HCT116 (cell line): Measurements from ENCODE around the gene MYCN. TPM values are rescaled to one million over a fixed set of nuclear protein-coding genes. Genes with fewer than 3 reads are reported as not detected.

Experiments
- ATAC-seq: fragments of 200-7000 bp; cut with Tn5 transposase; 2 replicates; pipeline ENCODE4 v1.9.1; 2020; ENCODE audit warnings: mild to moderate bottlenecking, moderate library complexity
- BruUV-seq: library from RNA; stranded (reverse); fragments of 400-500 nt; replicated peaks from 2 replicates; lab custom pipeline; 2021; lab: Mats Ljungman, UMichigan
- CTCF ChIA-PET: fragments of 300-600 bp; sonication (Branson Sonifier 250); formaldehyde crosslinking; loops from one replicate; lab custom pipeline; 2021; ENCODE audit warnings: antibody characterized with exemption; lab: Charles Lee
- POLR2A ChIA-PET: fragments of 300-600, 350-600 bp; sonication (Branson Sonifier 250); formaldehyde crosslinking; loops from one replicate; lab custom pipeline; 2021; ENCODE audit warnings: antibody characterized with exemption; lab: Charles Lee
- RAD21 ChIA-PET, 2 experiments: fragments of 300-600 bp; sonication (Branson Sonifier 250); formaldehyde crosslinking; loops; one replicate each; lab custom pipeline; 2023; ENCODE audit warnings: low total read pairs in 2 of 2; ENCODE audit not compliant: uncharacterized antibody in 2 of 2, unreplicated experiment in 2 of 2, low non-redundant PET in 1 of 2; lab: Charles Lee
- DNase-seq: peaks from one replicate; pipeline ENCODE4 v3.0.0-alpha.2; 2010; ENCODE audit warnings: low read depth, low spot score
- H2AFZ ChIP-seq: fragments of 200-600 bp; shearing (Covaris generic), sonication (generic); 2 replicates; pipeline ENCODE4 v1.6.1; 2017; ENCODE audit warnings: low read depth, mixed run types, mixed read lengths, antibody characterized with exemption, low read length; ENCODE audit not compliant: poor library complexity, severe bottlenecking
- H3K27ac ChIP-seq: 2 replicates; pipeline ENCODE4 v1.5.1; 2012; ENCODE audit warnings: low read depth, low read length
- H3K27me3 ChIP-seq: fragments of 200-600 bp; sonication (generic); 2 replicates; pipeline ENCODE4 v1.6.1; 2016; ENCODE audit warnings: mixed run types, low read length, mixed read lengths; ENCODE audit not compliant: insufficient read depth
- H3K36me3 ChIP-seq, 2 experiments: fragments of 200-500 bp in 1 of 2; fragments of 200-600 bp in 1 of 2; sonication (Bioruptor generic) in 1 of 2; sonication (generic) in 1 of 2; 2 replicates each; pipeline versions ENCODE4 v1.5.1 to v1.6.1; 2014 to 2016; ENCODE audit warnings: low read length in 2 of 2, inconsistent platforms in 1 of 2, mixed read lengths in 1 of 2, mixed run types in 1 of 2; ENCODE audit not compliant: insufficient read depth in 2 of 2, control insufficient read depth in 1 of 2
- H3K4me1 ChIP-seq, 2 experiments: fragments of 200-600 bp in 1 of 2; sonication (generic) in 1 of 2; 2 replicates each; pipeline versions ENCODE4 v1.5.1 to v1.6.1; 2012 to 2017; ENCODE audit warnings: low read length in 2 of 2, inconsistent platforms in 1 of 2, mild to moderate bottlenecking in 1 of 2, mixed read lengths in 1 of 2, mixed run types in 1 of 2, moderate library complexity in 1 of 2; ENCODE audit not compliant: insufficient read depth in 2 of 2, control insufficient read depth in 1 of 2
- H3K4me2 ChIP-seq: fragments of 200-600 bp; sonication (generic); 2 replicates; pipeline ENCODE4 v1.6.1; 2017; ENCODE audit warnings: mixed run types, low read length, mixed read lengths
- H3K4me3 ChIP-seq, 2 experiments: fragments of 200-600 bp in 1 of 2; sonication (generic) in 1 of 2; replicated peaks in 1 of 2; 2 replicates each; pipeline ENCODE4 v1.5.1; 2011 to 2016; ENCODE audit warnings: low read length in 2 of 2, control low read depth in 1 of 2, low read depth in 1 of 2, mild to moderate bottlenecking in 1 of 2, mixed read lengths in 1 of 2, mixed run types in 1 of 2
- H3K79me2 ChIP-seq: fragments of 200-600 bp; sonication (generic); 2 replicates; pipeline ENCODE4 v1.6.1; 2017; ENCODE audit warnings: mild to moderate bottlenecking, mixed run types, low read length, moderate library complexity, mixed read lengths; ENCODE audit not compliant: insufficient read depth
- H3K9ac ChIP-seq: fragments of 200-600 bp; sonication (generic); 2 replicates; pipeline ENCODE4 v1.6.1; 2016; ENCODE audit warnings: low read length, mixed read lengths
- H3K9me2 ChIP-seq: fragments of 200-600 bp; sonication (generic), shearing (Covaris generic); 2 replicates; pipeline ENCODE4 v1.6.1; 2017; ENCODE audit warnings: mixed run types, mild to moderate bottlenecking, moderate library complexity; ENCODE audit not compliant: insufficient read depth
- H3K9me3 ChIP-seq, 2 experiments: fragments of 200-500 bp in 1 of 2; fragments of 200-600 bp in 1 of 2; sonication (Bioruptor generic) in 1 of 2; sonication (generic) in 1 of 2; 2 replicates each; pipeline ENCODE4 v1.6.1; 2014 to 2017; ENCODE audit warnings: low read length in 2 of 2, mixed read lengths in 2 of 2, inconsistent platforms in 1 of 2, low read depth in 1 of 2, mild to moderate bottlenecking in 1 of 2, mixed run types in 1 of 2, moderate library complexity in 1 of 2; ENCODE audit not compliant: control insufficient read depth in 1 of 2, insufficient read depth in 1 of 2
- H4K20me1 ChIP-seq: fragments of 200-600 bp; sonication (generic), shearing (Covaris generic); 2 replicates; pipeline ENCODE4 v1.6.1; 2017; ENCODE audit warnings: mixed run types, mild to moderate bottlenecking, moderate library complexity; ENCODE audit not compliant: insufficient read depth
- ATF3 ChIP-seq: IDR thresholded peaks from 2 replicates; pipeline ENCODE4 v1.6.1; 2012
- CBX3 ChIP-seq: IDR thresholded peaks from 2 replicates; pipeline ENCODE4 v1.6.1; 2012; ENCODE audit warnings: low read depth
- EZH2 ChIP-seq: fragments of 200-600 bp; sonication (generic); IDR thresholded peaks from 2 replicates; pipeline ENCODE4 v1.6.1; 2017; ENCODE audit warnings: antibody characterized with exemption, mixed run types
- FOSL1 ChIP-seq: IDR thresholded peaks from 2 replicates; pipeline ENCODE4 v1.6.1; 2012; ENCODE audit warnings: low read depth
- POLR2A ChIP-seq: IDR thresholded peaks from 2 replicates; pipeline ENCODE4 v1.7.0; 2011; ENCODE audit warnings: borderline replicate concordance; ENCODE audit not compliant: insufficient read depth, insufficient read length; ENCODE audit errors: extremely low read depth
- RAD21 ChIP-seq: IDR thresholded peaks from 2 replicates; pipeline ENCODE4 v1.6.1; 2012; ENCODE audit warnings: low read depth, mild to moderate bottlenecking
- REST ChIP-seq: IDR thresholded peaks from 2 replicates; pipeline ENCODE4 v1.6.1; 2012; ENCODE audit warnings: low read depth
- SIN3A ChIP-seq: IDR thresholded peaks from 2 replicates; pipeline ENCODE4 v1.6.1; 2012; ENCODE audit warnings: low read depth
- intact Hi-C: fragments of 100-400 bp; cut with micrococcal nuclease; formaldehyde crosslinking; loops from 2 replicates; pipeline ENCODE4 v1.10.0; 2022
- total RNA-seq: library from RNA; stranded (reverse); gene quantifications from one replicate; pipeline ENCODE4 v1.2.1, GENCODE V29; 2021; ENCODE audit not compliant: unreplicated experiment
- TF ChIP-seq, protein P1 (sequence below), 3 experiments: fragments of 200-600 bp in 1 of 3; sonication (generic) in 1 of 3; IDR thresholded peaks in 2 of 3; conservative IDR thresholded peaks in 1 of 3; 2 replicates each; pipeline ENCODE4 v1.5.1; 2012 to 2017; ENCODE audit warnings: low read depth in 2 of 3, low read length in 2 of 3, antibody characterized with exemption in 1 of 3, borderline replicate concordance in 1 of 3, control low read depth in 1 of 3, mild to moderate bottlenecking in 1 of 3, mixed read lengths in 1 of 3, mixed run types in 1 of 3, moderate library complexity in 1 of 3; ENCODE audit not compliant: insufficient read depth in 1 of 3

Gene MYCN
- total RNA-seq, 1 experiment from 2014 or later, result not detected

DNA sequence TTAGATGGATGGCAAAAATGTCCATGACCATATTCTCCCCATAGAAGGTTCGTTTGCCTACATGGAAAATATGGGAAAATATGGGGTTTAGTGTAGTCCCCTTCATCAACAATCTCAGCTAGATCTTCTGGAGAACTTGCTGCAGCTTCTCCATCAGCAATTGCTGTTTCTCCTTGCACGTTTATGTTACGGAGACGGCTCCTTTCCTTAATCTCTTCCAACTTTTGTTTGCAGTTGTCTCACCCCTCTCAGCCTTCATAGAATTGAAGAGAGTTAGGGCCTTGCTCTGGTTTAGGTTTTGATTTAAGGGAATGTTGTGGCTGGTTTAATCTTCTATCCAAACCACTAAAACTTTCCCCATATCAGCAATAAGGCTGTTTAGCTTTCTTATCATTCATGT, 28.9 kb downstream of the MYCN start:
- TF ChIP-seq EZH2 (no peak), RAD21 (no peak), SIN3A (no peak), ATF3 (no peak), REST (no peak), FOSL1 (no peak), POLR2A (no peak)
- TF ChIP-seq, all 23 proteins: peak for 0
- Histone ChIP-seq H3K27me3 (peaks cover 16% of the 10 kb centered on the region; the same call in 1 of the 2 replicates), H3K27ac (no peak overlapping the region), H3K9me3 (no peaks in the 10 kb centered on the region), H3K9me2 (no peaks in the 10 kb centered on the region), H3K4me1 (no peaks in the 10 kb centered on the region), H3K4me2 (no peak overlapping the region), H4K20me1 (no peaks in the 10 kb centered on the region), H2AFZ (no peak overlapping the region), H3K9ac (no peak overlapping the region), H3K36me3 (no peaks in the 10 kb centered on the region), H3K4me3 (no peak overlapping the region), H3K79me2 (no peaks in the 10 kb centered on the region)
- no TSS peak for BruUV-seq
- DNase-seq, result no peak
- CTCF ChIA-PET, result no interaction called here
- intact Hi-C loops, result no loop called here
- ATAC-seq, result no peak
- POLR2A ChIA-PET, result no interaction called here
- RAD21 ChIA-PET, result no interaction called here

GRCh38 chr2:15970701-15971100, 30.4 kb downstream of the MYCN start:
- POLR2A ChIA-PET, result no interaction called here
- CTCF ChIA-PET, result no interaction called here
- no TSS peak for BruUV-seq
- DNase-seq (no peak), ATAC-seq (no peak)
- Histone ChIP-seq H3K9me2 (no peaks in the 10 kb centered on the region), H3K79me2 (no peaks in the 10 kb centered on the region), H3K27ac (no peak overlapping the region), H3K36me3 (no peaks in the 10 kb centered on the region), H2AFZ (no peak overlapping the region), H4K20me1 (no peaks in the 10 kb centered on the region), H3K9me3 (no peaks in the 10 kb centered on the region), H3K4me2 (no peak overlapping the region), H3K27me3 (peaks cover 16% of the 10 kb centered on the region; the same call in 1 of the 2 replicates), H3K4me3 (no peak overlapping the region), H3K4me1 (no peaks in the 10 kb centered on the region), H3K9ac (no peak overlapping the region)
- intact Hi-C loops, result no loop called here
- RAD21 ChIA-PET, result no interaction called here
- TF ChIP-seq CBX3 (no peak), FOSL1 (no peak)
- TF ChIP-seq, protein P1, sequence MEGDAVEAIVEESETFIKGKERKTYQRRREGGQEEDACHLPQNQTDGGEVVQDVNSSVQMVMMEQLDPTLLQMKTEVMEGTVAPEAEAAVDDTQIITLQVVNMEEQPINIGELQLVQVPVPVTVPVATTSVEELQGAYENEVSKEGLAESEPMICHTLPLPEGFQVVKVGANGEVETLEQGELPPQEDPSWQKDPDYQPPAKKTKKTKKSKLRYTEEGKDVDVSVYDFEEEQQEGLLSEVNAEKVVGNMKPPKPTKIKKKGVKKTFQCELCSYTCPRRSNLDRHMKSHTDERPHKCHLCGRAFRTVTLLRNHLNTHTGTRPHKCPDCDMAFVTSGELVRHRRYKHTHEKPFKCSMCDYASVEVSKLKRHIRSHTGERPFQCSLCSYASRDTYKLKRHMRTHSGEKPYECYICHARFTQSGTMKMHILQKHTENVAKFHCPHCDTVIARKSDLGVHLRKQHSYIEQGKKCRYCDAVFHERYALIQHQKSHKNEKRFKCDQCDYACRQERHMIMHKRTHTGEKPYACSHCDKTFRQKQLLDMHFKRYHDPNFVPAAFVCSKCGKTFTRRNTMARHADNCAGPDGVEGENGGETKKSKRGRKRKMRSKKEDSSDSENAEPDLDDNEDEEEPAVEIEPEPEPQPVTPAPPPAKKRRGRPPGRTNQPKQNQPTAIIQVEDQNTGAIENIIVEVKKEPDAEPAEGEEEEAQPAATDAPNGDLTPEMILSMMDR (IDR thresholded peaks at IDR 0.05 in 2 of 3, conservative IDR thresholded peaks at IDR 0.05 in 1 of 3; ENCODE audit: borderline replicate concordance in 1 of 3, insufficient read depth in 1 of 3, low read depth in 2 of 3, low read length in 2 of 3), result no peak
